Keratinocyte (primary cell): ENCODE results near the gene TNFSF9. TPM values are rescaled to one million over a fixed set of nuclear protein-coding genes. Genes with fewer than 3 reads are reported as not detected.
"Not testable (repeated sequence)": the region's sequence is repeated elsewhere in the genome, so short reads cannot be mapped to it uniquely, and the experiment has no call there.

Source experiments
- DNase-seq: peaks from one replicate; pipeline ENCODE4 v3.0.0-alpha.2; 2011; ENCODE audit warnings: low read depth, missing footprints, low spot score
- FAIRE-seq: peaks from 2 replicates; lab custom pipeline; 2011; peaks lifted over from hg19 to GRCh38; lab: Jason Lieb, UNC
- H2AFZ ChIP-seq: 2 replicates; pipeline ENCODE4 v1.6.0; 2012; ENCODE audit warnings: low read length, control low read depth, inconsistent platforms; ENCODE audit not compliant: control insufficient read depth
- H3K27ac ChIP-seq: 2 replicates; pipeline ENCODE4 v1.5.1; 2011; ENCODE audit warnings: low read length; ENCODE audit not compliant: control insufficient read depth, insufficient read depth
- H3K27me3 ChIP-seq: 3 replicates; pipeline ENCODE4 v1.6.0; 2011; ENCODE audit warnings: low read length; ENCODE audit not compliant: control insufficient read depth, insufficient read depth; ENCODE audit errors: extremely low read depth
- H3K36me3 ChIP-seq, 2 experiments: 2 replicates in 1 of 2; 3 replicates in 1 of 2; pipeline ENCODE4 v1.5.1; 2011; ENCODE audit warnings: low read length in 2 of 2, mild to moderate bottlenecking in 1 of 2; ENCODE audit not compliant: control insufficient read depth in 2 of 2, insufficient read depth in 2 of 2; ENCODE audit errors: extremely low read depth in 1 of 2
- H3K4me1 ChIP-seq: 3 replicates; pipeline ENCODE4 v1.5.1; 2011; ENCODE audit warnings: low read length; ENCODE audit not compliant: control insufficient read depth, insufficient read depth; ENCODE audit errors: extremely low read depth
- H3K4me2 ChIP-seq: 3 replicates; pipeline ENCODE4 v1.6.0; 2011; ENCODE audit warnings: low read depth, low read length; ENCODE audit not compliant: control insufficient read depth, insufficient read depth; ENCODE audit errors: extremely low read depth
- H3K4me3 ChIP-seq, 3 experiments: fragments of 200-600 bp in 1 of 3; sonication (generic) in 1 of 3; 2 replicates in 2 of 3; 3 replicates in 1 of 3; pipeline ENCODE4 v1.5.1; 2011 to 2016; ENCODE audit warnings: low read length in 3 of 3, mild to moderate bottlenecking in 3 of 3, control low read depth in 2 of 3, inconsistent platforms in 1 of 3, low read depth in 1 of 3, mixed read lengths in 1 of 3, mixed run types in 1 of 3, moderate library complexity in 1 of 3; ENCODE audit not compliant: control insufficient read depth in 2 of 3, insufficient read depth in 2 of 3; ENCODE audit errors: extremely low read depth in 1 of 3
- H3K79me2 ChIP-seq: 2 replicates; pipeline ENCODE4 v1.6.0; 2012; ENCODE audit warnings: low read length; ENCODE audit not compliant: control insufficient read depth, insufficient read depth
- H3K9ac ChIP-seq: 3 replicates; pipeline ENCODE4 v1.6.0; 2011; ENCODE audit warnings: low read length; ENCODE audit not compliant: control insufficient read depth, insufficient read depth; ENCODE audit errors: extremely low read depth
- H3K9me1 ChIP-seq: 3 replicates; pipeline ENCODE4 v1.6.0; 2011; ENCODE audit warnings: low read length; ENCODE audit not compliant: control insufficient read depth, insufficient read depth; ENCODE audit errors: extremely low read depth
- H3K9me3 ChIP-seq: 2 replicates; pipeline ENCODE4 v1.5.1; 2012; ENCODE audit warnings: low read depth, low read length; ENCODE audit not compliant: control insufficient read depth
- H4K20me1 ChIP-seq: 3 replicates; pipeline ENCODE4 v1.6.0; 2011; ENCODE audit warnings: low read length; ENCODE audit not compliant: control insufficient read depth, insufficient read depth; ENCODE audit errors: extremely low read depth
- CTCF ChIP-seq, 3 experiments: IDR thresholded peaks in 1 of 3; conservative IDR thresholded peaks in 1 of 3; optimal IDR thresholded peaks in 1 of 3; 2 replicates in 2 of 3; 3 replicates in 1 of 3; pipeline versions ENCODE3 to v1.5.1; 2011; ENCODE audit warnings: low read length in 3 of 3, mild to moderate bottlenecking in 3 of 3, moderate library complexity in 2 of 3, control low read depth in 1 of 3, inconsistent platforms in 1 of 3; ENCODE audit not compliant: insufficient read depth in 2 of 3; ENCODE audit errors: extremely low read depth in 1 of 3
- EZH2 ChIP-seq: IDR thresholded peaks from one replicate; pipeline ENCODE4 v1.6.1; 2012; ENCODE audit warnings: inconsistent platforms, mild to moderate bottlenecking, low read length, moderate library complexity
- dilution Hi-C: fragments of 300-500 bp; cut with MboI; formaldehyde crosslinking; loops from one replicate; pipeline ENCODE4 v1.7.0; 2020; ENCODE audit warnings: low sequenced_read_pairs; ENCODE audit not compliant: extremely low pct_ligation_motif_present
- polyA plus RNA-seq, 5 experiments: library from polyadenylated mRNA; depleted of rRNA in 3 of 5; stranded (reverse) in 3 of 5; stranded (forward) in 1 of 5; unstranded in 1 of 5; fragments of >200 nt; gene quantifications; 1 replicate in 1 of 5; 2 replicates in 3 of 5; 3 replicates in 1 of 5; pipeline versions ENCODE4 v1.2.1 to v1.2.3, GENCODE V29; 2011 to 2012; ENCODE audit warnings: missing spikeins in 2 of 5, low read depth in 1 of 5, low replicate concordance in 1 of 5

TNFSF9 gene
- polyA plus RNA-seq, 1 donor (not counting 4 experiments of a cell fraction or from before 2014, with no cell fraction given): 12.3 TPM

GRCh38 chr19:6543866-6544347 lies 13.1 kb downstream of the TNFSF9 start:
- Histone ChIP-seq H3K4me2 (no peak overlapping the region), H2AFZ (no peak overlapping the region), H3K4me1 (no peaks in the 10 kb centered on the region), H3K27ac (no peak overlapping the region), H3K9me1 (no peaks in the 10 kb centered on the region), H4K20me1 (no peaks in the 10 kb centered on the region), H3K4me3 (no peak overlapping the region), H3K79me2 (no peaks in the 10 kb centered on the region), H3K9ac (no peak overlapping the region), H3K27me3 (no peaks in the 10 kb centered on the region), H3K9me3 (no peaks in the 10 kb centered on the region), H3K36me3 (no peaks in the 10 kb centered on the region)
- dilution Hi-C loops: no loop called here
- TF ChIP-seq CTCF (optimal IDR thresholded peaks at IDR 0.05 in 1 of 3, IDR thresholded peaks at IDR 0.05 in 1 of 3, conservative IDR thresholded peaks at IDR 0.05 in 1 of 3; ENCODE audit: extremely low read depth in 1 of 3, insufficient read depth in 2 of 3, low read length in 3 of 3): no peak
- no peak for TF ChIP-seq EZH2
- DNase-seq: no peak
- FAIRE-seq: no peak

- H3K27me3 ChIP-seq, H3K36me3 ChIP-seq, H3K4me2 ChIP-seq, H3K9me1 ChIP-seq, H3K4me1 ChIP-seq, H3K27ac ChIP-seq, dilution Hi-C loops, H3K9me3 ChIP-seq, FAIRE-seq, H3K4me3 ChIP-seq, H3K79me2 ChIP-seq, H4K20me1 ChIP-seq, H2AFZ ChIP-seq, H3K9ac ChIP-seq, DNase-seq: not testable (repeated sequence)
Observed at GRCh38 chr19:6550679-6551078, 19.9 kb downstream of the TNFSF9 start.

GRCh38 chr19:6551091-6551490 lies 20.3 kb downstream of the TNFSF9 start:
- H3K4me1 ChIP-seq: no peaks in the 10 kb centered on the region
- DNase-seq: no peak
- dilution Hi-C loops: no loop called here
- H2AFZ ChIP-seq: no peak overlapping the region
- H3K79me2 ChIP-seq: no peaks in the 10 kb centered on the region
- no peak overlapping the region for H3K9ac ChIP-seq
- H3K4me2 ChIP-seq: no peak overlapping the region
- H3K27ac ChIP-seq: no peak overlapping the region
- no peaks in the 10 kb centered on the region for H3K36me3 ChIP-seq
- FAIRE-seq: no peak
- H3K9me1 ChIP-seq: no peaks in the 10 kb centered on the region
- H4K20me1 ChIP-seq: no peaks in the 10 kb centered on the region
- TF ChIP-seq CTCF (optimal IDR thresholded peaks at IDR 0.05 in 1 of 3, IDR thresholded peaks at IDR 0.05 in 1 of 3, conservative IDR thresholded peaks at IDR 0.05 in 1 of 3; ENCODE audit: extremely low read depth in 1 of 3, insufficient read depth in 2 of 3, low read length in 3 of 3) (no peak), EZH2 (no peak)
- no peaks in the 10 kb centered on the region for H3K27me3 ChIP-seq
- no peak overlapping the region for H3K4me3 ChIP-seq
- H3K9me3 ChIP-seq: no peaks in the 10 kb centered on the region
